Measurements from ENCODE around the gene GPM6B. TPM values are rescaled to one million over a fixed set of nuclear protein-coding genes. Genes with fewer than 3 reads are reported as not detected.

GPM6B gene
- total and polyA plus RNA-seq, 2 of the 4 experiments (the other 2 are of a cell fraction): 4.2 to 5.9 TPM

GRCh38 chrX:13828392-13828791 lies 11.5 kb upstream of the GPM6B start:
- in situ Hi-C loops (cut with MboI; ENCODE audit: low sequenced_read_pairs): no loop called here
- no peak for TF ChIP-seq POLR2A (IDR thresholded peaks at IDR 0.05; ENCODE audit: low read depth, low read length)
- no peak for TF ChIP-seq MAFK (IDR thresholded peaks at IDR 0.05; ENCODE audit: low read depth, low read length)
- no peak for TF ChIP-seq RAD21 (IDR thresholded peaks at IDR 0.05; ENCODE audit: low read length)
- TF ChIP-seq ELK1 (IDR thresholded peaks at IDR 0.05; ENCODE audit: borderline replicate concordance, low read depth, low read length): no peak
- TF ChIP-seq RCOR1 (IDR thresholded peaks at IDR 0.05; ENCODE audit: insufficient replicate concordance, low read length): no peak
- no peak for TF ChIP-seq CEBPB (IDR thresholded peaks at IDR 0.05; ENCODE audit: low read depth, low read length)
- TF ChIP-seq BHLHE40 (IDR thresholded peaks at IDR 0.05; ENCODE audit: low read depth, low read length): no peak
- no peak for TF ChIP-seq SMC3 (IDR thresholded peaks at IDR 0.05; ENCODE audit: low read depth, low read length)
- TF ChIP-seq MAZ (IDR thresholded peaks at IDR 0.05; ENCODE audit: borderline replicate concordance, low read depth, low read length): no peak
- TF ChIP-seq RFX5 (IDR thresholded peaks at IDR 0.05; ENCODE audit: low read depth, low read length): no peak
- no peak for TF ChIP-seq CHD1 (IDR thresholded peaks at IDR 0.05; ENCODE audit: low read depth, low read length)

More at GRCh38 chrX:13828392-13828791, 11.5 kb upstream of the GPM6B start:
- Histone ChIP-seq H3K9me1 (ENCODE audit: insufficient read depth, low read length) (no peaks in the 10 kb centered on the region), H3K27me3 (ENCODE audit: control insufficient read depth, insufficient read depth, low read length) (peaks cover 13% of the 10 kb centered on the region), H2BK120ac (ENCODE audit: low read depth, low read length) (no peak overlapping the region), H3K4me2 (ENCODE audit: low read depth, low read length) (no peak overlapping the region), H2AFZ (replicated peaks; ENCODE audit: low read length, poor library complexity) (no peak overlapping the region), H3K9me3 (ENCODE audit: control insufficient read depth, insufficient read depth, low read length) (no peaks in the 10 kb centered on the region), H4K5ac (ENCODE audit: low read depth, low read length) (no peak overlapping the region), H3K79me1 (ENCODE audit: low read depth in 1 of 2, low read length in 2 of 2) (no peaks in the 10 kb centered on the region), H3K27ac (ENCODE audit: insufficient read depth, low read length) (no peak overlapping the region), H4K91ac (ENCODE audit: insufficient read depth, low read depth, low read length) (no peak overlapping the region), H3K4me1 (ENCODE audit: control insufficient read depth, insufficient read depth, low read length) (no peaks in the 10 kb centered on the region), H4K20me1 (ENCODE audit: insufficient read depth, low read length) (no peaks in the 10 kb centered on the region), H3K36me3 (ENCODE audit: control insufficient read depth, insufficient read depth, low read length) (no peaks in the 10 kb centered on the region), H2BK15ac (ENCODE audit: low read depth, low read length) (no peak overlapping the region), H3K4me3 (ENCODE audit: insufficient read depth, low read depth, low read length) (no peak overlapping the region), H2AK9ac (replicated peaks; ENCODE audit: low read depth, low read length, poor library complexity) (no peak overlapping the region), H3K23ac (ENCODE audit: low read depth, low read length) (no peak overlapping the region), H2BK20ac (ENCODE audit: low read depth, low read length) (no peak overlapping the region), H2BK5ac (ENCODE audit: low read depth, low read length, poor library complexity, severe bottlenecking) (no peak overlapping the region), H3K9ac (ENCODE audit: low read depth, low read length) (no peak overlapping the region), H3K14ac (replicated peaks; ENCODE audit: low read depth, low read length) (no peak overlapping the region), H3K56ac (ENCODE audit: extremely low read depth, insufficient read depth, low read length) (no peak overlapping the region), H2AK5ac (ENCODE audit: low read depth, low read length) (no peak overlapping the region), H3K4ac (ENCODE audit: low read depth, low read length) (no peak overlapping the region), H4K8ac (ENCODE audit: low read depth in 2 of 2, low read length in 2 of 2) (no peak overlapping the region), H3K18ac (ENCODE audit: low read depth, low read length) (no peak overlapping the region)
- ChIA-PET POLR2A (ENCODE audit: unreplicated experiment) (no interaction called here), CTCF (no interaction called here)
- dilution Hi-C loops (cut with HindIII; ENCODE audit: low sequenced_read_pairs, unreplicated experiment) (no loop called here), intact Hi-C loops (cut with micrococcal nuclease) (no loop called here)
- DNase-seq (no peak), ATAC-seq (ENCODE audit: low read depth) (no peak)
- no TSS peak for BruUV-seq (replicated peaks)
- 50% methylated on average over 1 of the region's 4 CpGs; no CpG with 5 or more reads in 1 of the 2 experiments for WGBS, 2 experiments (ENCODE audit: extremely low coverage in 2 of 2, insufficient read length in 1 of 2)

Data from IMR-90 (cell line).